AG04449 (cell line): ENCODE data around the gene SIAH3.

Experiments
- CTCF ChIA-PET: fragments of 350-600 bp; formaldehyde crosslinking; extraction: SDS; loops from one replicate; lab custom pipeline; 2021; ENCODE audit warnings: antibody characterized with exemption; lab: Yijun Ruan, JAX
- POLR2A ChIA-PET: fragments of 400-600, 350-600 bp; formaldehyde crosslinking; extraction: SDS; loops from one replicate; lab custom pipeline; 2020; ENCODE audit warnings: antibody characterized with exemption, inconsistent platforms; lab: Yijun Ruan, JAX
- DNase-seq: peaks from one replicate; pipeline ENCODE4 v3.0.0-alpha.2; 2010; ENCODE audit warnings: low read depth, low spot score
- H3K4me3 ChIP-seq: 2 replicates; pipeline ENCODE4 v1.5.1; 2011; ENCODE audit warnings: low read depth, mild to moderate bottlenecking, control low read depth, low read length
- CTCF ChIP-seq: IDR thresholded peaks from one replicate; pipeline ENCODE4 v1.5.1; 2011; ENCODE audit warnings: mild to moderate bottlenecking, moderate library complexity, low read length, control low read depth, inconsistent platforms; ENCODE audit not compliant: insufficient read depth; ENCODE audit errors: missing control alignments

SIAH3 gene

DNA sequence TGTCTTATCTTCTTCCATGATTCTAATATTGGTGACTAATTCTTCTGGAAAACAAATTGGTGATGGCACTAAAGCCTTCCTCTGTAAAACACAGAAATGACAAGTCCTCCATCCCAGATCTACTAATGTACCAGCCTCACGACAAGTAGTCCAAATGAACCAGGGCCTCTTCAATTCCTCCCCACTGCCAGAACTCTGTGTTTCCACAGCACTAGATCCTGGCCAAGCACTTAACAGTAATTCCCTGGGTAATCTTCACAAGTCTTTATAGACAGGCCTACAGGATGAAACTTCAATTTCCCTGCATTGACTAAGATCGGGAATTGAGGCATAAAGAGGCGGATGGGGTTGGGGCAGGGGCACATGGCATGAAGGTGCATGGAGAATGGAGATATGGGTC is 52.7 kb downstream of the SIAH3 start:
- ChIA-PET POLR2A (no interaction called here), CTCF (no interaction called here)
- H3K4me3 ChIP-seq: no peak overlapping the region
- no peak for DNase-seq
- TF ChIP-seq CTCF: no peak

GRCh38 chr13:45796426-45797235 is 54.9 kb downstream of the SIAH3 start:
- TF ChIP-seq CTCF: no peak
- ChIA-PET POLR2A (no interaction called here), CTCF (interaction anchor here (1.4 to 1.5 kb wide), 2 partner anchors 9 to 11 kb away, joined by 5 read pairs; no protein-coding TSS in a partner anchor)
- no peak overlapping the region for H3K4me3 ChIP-seq
- no peak for DNase-seq

GRCh38 chr13:45792827-45793303 is 58.7 kb downstream of the SIAH3 start:
- no peak overlapping the region for H3K4me3 ChIP-seq
- POLR2A ChIA-PET: no interaction called here
- no peak for DNase-seq
- CTCF ChIA-PET: no interaction called here
- TF ChIP-seq CTCF: no peak

DNA sequence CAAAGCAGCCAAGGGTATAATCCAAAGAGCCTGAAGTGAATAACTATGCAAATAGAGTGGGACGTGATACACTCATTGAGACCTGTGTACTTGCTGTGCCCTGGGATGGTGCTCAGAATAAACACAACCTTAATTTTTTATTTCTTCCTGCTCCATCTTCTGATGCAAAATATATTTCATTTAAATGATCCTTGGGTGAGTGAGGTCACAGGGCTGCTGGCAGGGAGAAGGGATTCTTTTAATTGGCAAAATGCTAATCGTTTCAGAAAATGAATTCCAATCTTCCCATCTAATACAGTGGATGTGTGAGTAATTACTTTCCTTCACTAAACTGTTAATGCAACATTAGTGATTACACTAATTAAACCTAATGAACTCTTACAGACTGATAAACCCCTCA is 63.5 kb downstream of the SIAH3 start:
- DNase-seq: no peak
- no peak for TF ChIP-seq CTCF
- CTCF ChIA-PET: no interaction called here
- POLR2A ChIA-PET: no interaction called here
- no peak overlapping the region for H3K4me3 ChIP-seq

DNA sequence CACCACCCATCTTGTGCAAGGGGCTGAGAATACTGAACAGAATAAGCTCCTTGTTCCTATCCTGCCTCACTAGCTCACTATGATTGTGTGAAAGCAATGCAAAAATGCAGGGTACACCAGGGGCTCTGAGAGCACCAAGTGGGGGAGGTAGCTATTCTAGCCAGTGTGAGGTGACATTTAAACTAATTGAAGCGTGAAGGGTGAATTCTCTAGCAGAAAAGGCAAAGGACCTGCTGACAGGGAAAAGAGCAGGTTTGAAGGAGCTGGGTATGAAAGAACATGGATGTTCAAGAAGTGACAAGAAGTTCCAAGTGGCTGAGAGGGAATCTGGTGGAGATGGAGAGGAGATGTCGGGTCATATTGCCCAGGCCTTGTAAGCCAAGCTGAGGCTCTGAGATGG is 64.2 kb downstream of the SIAH3 start:
- no peak overlapping the region for H3K4me3 ChIP-seq
- TF ChIP-seq CTCF: no peak
- POLR2A ChIA-PET: no interaction called here
- no peak for DNase-seq
- CTCF ChIA-PET: no interaction called here

DNA sequence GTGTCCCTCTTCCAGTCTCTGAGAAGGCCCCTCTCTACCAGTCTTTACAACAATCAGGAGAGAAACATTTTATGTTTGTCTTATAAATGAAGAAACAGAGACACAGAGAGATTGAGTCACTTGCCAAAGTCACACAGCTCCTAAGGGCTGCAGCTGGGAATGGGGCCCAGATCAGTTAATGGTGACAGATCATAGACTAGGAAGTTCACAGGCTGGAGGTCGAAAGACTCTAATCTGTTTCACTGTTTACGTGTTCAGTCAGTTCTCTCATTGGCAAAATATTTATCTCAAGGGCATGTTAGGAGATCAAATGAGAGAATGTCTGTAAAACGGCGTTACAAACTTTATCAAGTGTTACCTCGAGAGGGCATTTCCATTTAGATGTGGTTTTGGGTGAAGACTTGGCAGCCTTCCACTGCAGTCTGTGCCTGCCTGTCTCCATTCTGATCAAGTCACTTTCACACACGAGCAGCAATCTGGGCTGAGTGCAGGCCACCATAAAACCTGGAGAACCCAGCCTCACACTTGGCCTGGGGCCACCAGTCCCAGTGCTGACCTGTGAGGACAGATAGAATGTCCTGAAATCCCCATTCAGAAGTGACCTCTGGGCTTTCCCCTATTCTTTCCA is 65.1 kb downstream of the SIAH3 start:
- no peak for TF ChIP-seq CTCF
- CTCF ChIA-PET: no interaction called here
- no peak for DNase-seq
- POLR2A ChIA-PET: no interaction called here
- H3K4me3 ChIP-seq: no peak overlapping the region
